ENCODE data around the gene U2AF2. TPM values are rescaled to one million over a fixed set of nuclear protein-coding genes. Genes with fewer than 3 reads are reported as not detected.

The U2AF2 gene
- total and polyA plus RNA-seq, 2 of the 4 experiments (the other 2 are of a cell fraction): 120 to 260 TPM

- H2BK5ac ChIP-seq (ENCODE audit: low read depth, low read length, poor library complexity, severe bottlenecking): no peak overlapping the region
- H2AFZ ChIP-seq (replicated peaks; ENCODE audit: low read length, poor library complexity): no peak overlapping the region
- no peak overlapping the region for H3K9ac ChIP-seq (ENCODE audit: low read depth, low read length)
- BruUV-seq (replicated peaks): no TSS peak
- intact Hi-C loops (cut with micrococcal nuclease) (no loop called here), dilution Hi-C loops (cut with HindIII; ENCODE audit: low sequenced_read_pairs, unreplicated experiment) (no loop called here), in situ Hi-C loops (cut with MboI; ENCODE audit: low sequenced_read_pairs) (loop anchor here (25.0 kb wide), 2 partner anchors 1202 to 1527 kb away; partner anchors contain the start of genes CDC42EP5, CNOT3 and LENG9)
- TF ChIP-seq CTCF (conservative IDR thresholded peaks at IDR 0.05; ENCODE audit: low read depth, low read length) (no peak), NFE2L2 (IDR thresholded peaks at IDR 0.05; ENCODE audit: low read depth, low read length) (no peak), MXI1 (IDR thresholded peaks at IDR 0.05; ENCODE audit: borderline replicate concordance, low read depth, low read length) (no peak), POLR2A (IDR thresholded peaks at IDR 0.05; ENCODE audit: low read depth, low read length) (no peak), FOS (IDR thresholded peaks at IDR 0.05; ENCODE audit: low read depth, low read length) (no peak), RFX5 (IDR thresholded peaks at IDR 0.05; ENCODE audit: low read depth, low read length) (no peak), RCOR1 (IDR thresholded peaks at IDR 0.05; ENCODE audit: insufficient replicate concordance, low read length) (no peak), MAZ (IDR thresholded peaks at IDR 0.05; ENCODE audit: borderline replicate concordance, low read depth, low read length) (no peak), BHLHE40 (IDR thresholded peaks at IDR 0.05; ENCODE audit: low read depth, low read length) (no peak), MAFK (IDR thresholded peaks at IDR 0.05; ENCODE audit: low read depth, low read length) (no peak), ELK1 (IDR thresholded peaks at IDR 0.05; ENCODE audit: borderline replicate concordance, low read depth, low read length) (no peak), CHD1 (IDR thresholded peaks at IDR 0.05; ENCODE audit: low read depth, low read length) (no peak), CEBPB (IDR thresholded peaks at IDR 0.05; ENCODE audit: low read depth, low read length) (no peak), SMC3 (IDR thresholded peaks at IDR 0.05; ENCODE audit: low read depth, low read length) (no peak), RAD21 (IDR thresholded peaks at IDR 0.05; ENCODE audit: low read length) (no peak), USF2 (IDR thresholded peaks at IDR 0.05; ENCODE audit: low read depth, low read length) (no peak)
- H2AK9ac ChIP-seq (replicated peaks; ENCODE audit: low read depth, low read length, poor library complexity): no peak overlapping the region
- no peaks in the 10 kb centered on the region for H3K9me3 ChIP-seq (ENCODE audit: control insufficient read depth, insufficient read depth, low read length)
- H3K79me1 ChIP-seq (ENCODE audit: low read depth in 1 of 2, low read length in 2 of 2): peaks cover 19 to 70% of the 10 kb centered on the region in 2 experiments
- CTCF ChIA-PET: no interaction called here
- peaks cover 89% of the 10 kb centered on the region for H4K20me1 ChIP-seq (ENCODE audit: insufficient read depth, low read length)
- H3K18ac ChIP-seq (ENCODE audit: low read depth, low read length): no peak overlapping the region
- no peak overlapping the region for H4K91ac ChIP-seq (ENCODE audit: insufficient read depth, low read depth, low read length)
- no peak overlapping the region for H3K4me3 ChIP-seq (ENCODE audit: insufficient read depth, low read depth, low read length)
- H3K27me3 ChIP-seq (ENCODE audit: control insufficient read depth, insufficient read depth, low read length): no peaks in the 10 kb centered on the region
- no peaks in the 10 kb centered on the region for H3K9me1 ChIP-seq (ENCODE audit: insufficient read depth, low read length)
- H3K4me2 ChIP-seq (ENCODE audit: low read depth, low read length): no peak overlapping the region
- no peak overlapping the region for H4K8ac ChIP-seq (ENCODE audit: low read depth in 2 of 2, low read length in 2 of 2)
- ATAC-seq (ENCODE audit: low read depth): no peak
- H3K4me1 ChIP-seq (ENCODE audit: control insufficient read depth, insufficient read depth, low read length): no peaks in the 10 kb centered on the region
- H2BK20ac ChIP-seq (ENCODE audit: low read depth, low read length): no peak overlapping the region
- no peak overlapping the region for H3K27ac ChIP-seq (ENCODE audit: insufficient read depth, low read length)
- no peak overlapping the region for H2BK120ac ChIP-seq (ENCODE audit: low read depth, low read length)
- WGBS, 2 experiments (ENCODE audit: extremely low coverage in 2 of 2, insufficient read length in 1 of 2): 97% methylated on average over 12 of the region's 20 CpGs; no CpG with 5 or more reads in 1 of the 2 experiments
- no peak for DNase-seq
- no peak overlapping the region for H2BK15ac ChIP-seq (ENCODE audit: low read depth, low read length)
- H3K36me3 ChIP-seq (ENCODE audit: control insufficient read depth, insufficient read depth, low read length): peaks cover 85% of the 10 kb centered on the region
- H3K56ac ChIP-seq (ENCODE audit: extremely low read depth, insufficient read depth, low read length): no peak overlapping the region
- no peak overlapping the region for H3K23ac ChIP-seq (ENCODE audit: low read depth, low read length)
- POLR2A ChIA-PET (ENCODE audit: unreplicated experiment): no interaction called here
- H3K4ac ChIP-seq (ENCODE audit: low read depth, low read length): no peak overlapping the region
- H3K14ac ChIP-seq (replicated peaks; ENCODE audit: low read depth, low read length): no peak overlapping the region
- no peak overlapping the region for H4K5ac ChIP-seq (ENCODE audit: low read depth, low read length)
- no peak overlapping the region for H2AK5ac ChIP-seq (ENCODE audit: low read depth, low read length)
Observed at GRCh38 chr19:55663846-55664536, 9.2 kb downstream of the U2AF2 start.
